ENCODE results near the gene TSC2. TPM values are rescaled to one million over a fixed set of nuclear protein-coding genes. Genes with fewer than 3 reads are reported as not detected.

Gene TSC2
- total and polyA plus RNA-seq, 3 donors from 2014 or later = 136 to 271 (median 222) TPM

DNA sequence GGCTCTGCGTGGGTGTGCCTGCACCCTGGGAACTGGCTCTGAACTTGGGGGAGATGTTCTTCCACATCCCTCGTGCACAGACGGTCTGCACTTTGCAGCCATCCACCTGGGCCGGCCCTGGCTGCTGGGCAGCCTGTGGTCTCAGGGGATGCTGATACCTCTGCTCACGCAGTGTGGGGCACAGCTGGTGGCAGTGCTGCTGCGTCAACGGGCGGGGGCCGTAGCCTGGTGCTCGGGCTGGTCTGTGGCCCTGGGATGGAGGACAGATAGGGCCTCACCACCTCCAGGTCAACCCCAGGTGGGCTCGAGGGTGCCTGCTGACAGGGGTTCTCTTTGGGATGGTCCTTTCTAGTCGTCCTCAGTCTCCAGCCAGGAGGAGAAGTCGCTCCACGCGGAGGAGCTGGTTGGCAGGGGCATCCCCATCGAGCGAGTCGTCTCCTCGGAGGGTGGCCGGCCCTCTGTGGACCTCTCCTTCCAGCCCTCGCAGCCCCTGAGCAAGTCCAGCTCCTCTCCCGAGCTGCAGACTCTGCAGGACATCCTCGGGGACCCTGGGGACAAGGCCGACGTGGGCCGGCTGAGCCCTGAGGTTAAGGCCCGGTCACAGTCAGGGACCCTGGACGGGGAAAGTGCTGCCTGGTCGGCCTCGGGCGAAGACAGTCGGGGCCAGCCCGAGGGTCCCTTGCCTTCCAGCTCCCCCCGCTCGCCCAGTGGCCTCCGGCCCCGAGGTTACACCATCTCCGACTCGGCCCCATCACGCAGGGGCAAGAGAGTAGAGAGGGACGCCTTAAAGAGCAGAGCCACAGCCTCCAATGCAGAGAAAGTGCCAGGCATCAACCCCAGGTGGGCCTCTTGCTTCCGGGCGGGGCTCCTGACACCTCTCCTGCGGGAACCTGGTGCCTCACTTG is 36.3 kb downstream of the TSC2 start:
- Histone ChIP-seq H3K9me3 (no peaks in the 10 kb centered on the region), H3K27me3 (no peaks in the 10 kb centered on the region), H3K4me1 (peaks cover 12% of the 10 kb centered on the region), H3K36me3 (ENCODE audit: low read depth, missing control alignments) (no peaks in the 10 kb centered on the region), H3K27ac (no peak overlapping the region), H3K4me3 (no peak overlapping the region)
- TF ChIP-seq POLR2A (IDR thresholded peaks at IDR 0.05) = no peak
- TF ChIP-seq, protein P1, sequence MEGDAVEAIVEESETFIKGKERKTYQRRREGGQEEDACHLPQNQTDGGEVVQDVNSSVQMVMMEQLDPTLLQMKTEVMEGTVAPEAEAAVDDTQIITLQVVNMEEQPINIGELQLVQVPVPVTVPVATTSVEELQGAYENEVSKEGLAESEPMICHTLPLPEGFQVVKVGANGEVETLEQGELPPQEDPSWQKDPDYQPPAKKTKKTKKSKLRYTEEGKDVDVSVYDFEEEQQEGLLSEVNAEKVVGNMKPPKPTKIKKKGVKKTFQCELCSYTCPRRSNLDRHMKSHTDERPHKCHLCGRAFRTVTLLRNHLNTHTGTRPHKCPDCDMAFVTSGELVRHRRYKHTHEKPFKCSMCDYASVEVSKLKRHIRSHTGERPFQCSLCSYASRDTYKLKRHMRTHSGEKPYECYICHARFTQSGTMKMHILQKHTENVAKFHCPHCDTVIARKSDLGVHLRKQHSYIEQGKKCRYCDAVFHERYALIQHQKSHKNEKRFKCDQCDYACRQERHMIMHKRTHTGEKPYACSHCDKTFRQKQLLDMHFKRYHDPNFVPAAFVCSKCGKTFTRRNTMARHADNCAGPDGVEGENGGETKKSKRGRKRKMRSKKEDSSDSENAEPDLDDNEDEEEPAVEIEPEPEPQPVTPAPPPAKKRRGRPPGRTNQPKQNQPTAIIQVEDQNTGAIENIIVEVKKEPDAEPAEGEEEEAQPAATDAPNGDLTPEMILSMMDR (IDR thresholded peaks at IDR 0.05) = no peak
- intact Hi-C loops (cut with DNase I; ENCODE audit: low total_unique reads) = loop anchor here (10.0 kb wide), 1 partner anchor 59 kb away; the partner anchor contains the start of gene NHERF2
- WGBS, 2 donors = 89 to 91% methylated on average over 13 to 43 of the region's 44 CpGs
- no peak for DNase-seq

DNA sequence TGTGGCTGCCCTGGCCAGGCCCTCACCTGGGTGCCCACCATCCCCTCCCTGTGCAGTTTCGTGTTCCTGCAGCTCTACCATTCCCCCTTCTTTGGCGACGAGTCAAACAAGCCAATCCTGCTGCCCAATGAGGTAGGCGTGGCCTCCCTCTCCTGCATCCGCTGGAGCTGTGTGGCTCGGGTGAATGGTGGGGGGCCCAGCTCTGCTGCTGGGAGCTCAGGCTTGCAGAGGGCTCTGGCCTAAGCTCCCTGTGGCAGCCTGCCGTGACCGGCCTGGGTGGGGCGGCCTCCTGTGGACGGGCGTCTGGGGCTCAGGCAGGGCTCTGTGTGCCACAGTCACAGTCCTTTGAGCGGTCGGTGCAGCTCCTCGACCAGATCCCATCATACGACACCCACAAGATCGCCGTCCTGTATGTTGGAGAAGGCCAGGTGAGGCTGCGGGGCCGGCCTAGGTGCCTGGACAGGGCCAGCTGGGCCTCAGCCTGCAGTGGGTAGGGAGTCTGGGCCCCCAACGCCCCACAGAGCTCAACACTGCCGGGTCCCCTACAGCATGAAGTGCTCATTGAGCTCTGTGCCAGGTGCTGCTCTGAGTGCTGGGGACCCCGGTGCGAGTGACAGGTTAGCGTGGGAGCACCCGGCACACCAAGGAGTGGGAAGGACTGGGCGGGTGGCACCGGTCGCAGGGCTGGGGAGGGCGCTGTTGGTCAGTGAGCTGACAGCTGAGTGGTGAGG is 37.3 kb downstream of the TSC2 start:
- Histone ChIP-seq H3K27ac (no peak overlapping the region), H3K27me3 (no peaks in the 10 kb centered on the region), H3K4me3 (no peak overlapping the region), H3K4me1 (peaks cover 12% of the 10 kb centered on the region), H3K9me3 (no peaks in the 10 kb centered on the region), H3K36me3 (ENCODE audit: low read depth, missing control alignments) (no peaks in the 10 kb centered on the region)
- intact Hi-C loops (cut with DNase I; ENCODE audit: low total_unique reads) = loop anchor here (10.0 kb wide), 1 partner anchor 60 kb away; the partner anchor contains the start of gene NHERF2
- TF ChIP-seq, protein P1 (IDR thresholded peaks at IDR 0.05) = no peak
- no peak for TF ChIP-seq POLR2A (IDR thresholded peaks at IDR 0.05)
- DNase-seq = no peak
- 89 to 97% methylated on average over 11 to 27 of the region's 29 CpGs for WGBS, 2 donors

DNA sequence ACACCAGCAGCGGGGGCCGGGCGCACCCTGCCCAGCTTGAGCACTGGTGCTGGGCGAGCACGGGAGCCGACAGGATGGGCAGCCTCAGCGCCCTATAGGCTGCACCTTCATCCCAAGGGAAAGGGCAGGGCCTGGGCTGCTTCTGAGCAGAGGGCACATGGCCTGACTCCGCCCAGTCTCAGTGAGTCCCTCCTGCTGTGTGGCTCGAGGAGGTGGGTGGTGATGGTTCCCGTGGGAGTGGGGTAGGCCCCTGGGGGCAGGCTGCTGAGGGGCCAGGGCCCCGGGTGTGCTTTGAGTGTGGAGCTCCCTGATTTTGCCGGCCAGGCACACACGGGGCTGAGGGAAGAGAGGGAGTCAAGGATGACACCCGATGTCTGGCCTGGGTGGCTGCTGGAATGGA is 37.9 kb downstream of the TSC2 start:
- Histone ChIP-seq H3K4me1 (peaks cover 12% of the 10 kb centered on the region), H3K27me3 (no peaks in the 10 kb centered on the region), H3K9me3 (no peaks in the 10 kb centered on the region), H3K36me3 (ENCODE audit: low read depth, missing control alignments) (no peaks in the 10 kb centered on the region), H3K27ac (no peak overlapping the region), H3K4me3 (no peak overlapping the region)
- intact Hi-C loops (cut with DNase I; ENCODE audit: low total_unique reads) = loop anchor here (10.0 kb wide), 1 partner anchor 61 kb away; the partner anchor contains the start of gene NHERF2
- TF ChIP-seq POLR2A (IDR thresholded peaks at IDR 0.05) = no peak
- TF ChIP-seq, protein P1 (IDR thresholded peaks at IDR 0.05) = no peak
- no peak for DNase-seq
- 53 to 73% methylated on average over 7 to 14 of the region's 14 CpGs for WGBS, 2 donors

DNA sequence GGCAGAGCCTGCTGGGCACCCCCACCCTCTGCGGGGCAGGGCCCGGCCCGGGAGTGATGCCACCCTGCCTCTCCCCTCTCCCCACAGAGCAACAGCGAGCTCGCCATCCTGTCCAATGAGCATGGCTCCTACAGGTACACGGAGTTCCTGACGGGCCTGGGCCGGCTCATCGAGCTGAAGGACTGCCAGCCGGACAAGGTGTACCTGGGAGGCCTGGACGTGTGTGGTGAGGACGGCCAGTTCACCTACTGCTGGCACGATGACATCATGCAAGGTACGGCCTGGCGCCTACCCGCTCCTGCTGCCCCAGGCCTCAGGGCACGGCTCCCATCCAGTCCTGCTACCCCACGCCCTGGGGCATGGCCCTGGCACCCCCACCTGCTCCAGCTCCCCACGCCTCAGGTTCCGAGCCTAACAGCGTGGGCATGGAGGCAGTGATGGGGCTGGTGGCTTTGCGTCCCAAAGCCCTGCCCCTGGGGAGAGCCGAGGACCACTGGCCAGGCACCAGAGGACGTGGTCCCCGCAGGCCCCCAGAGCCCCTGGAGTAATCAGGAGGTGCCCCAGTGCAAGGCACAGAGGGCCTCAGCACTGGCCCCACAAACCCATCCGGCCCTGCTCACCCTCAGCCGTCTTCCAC is 38.4 kb downstream of the TSC2 start:
- no peak overlapping the region for H3K4me3 ChIP-seq
- no peaks in the 10 kb centered on the region for H3K9me3 ChIP-seq
- no peak for DNase-seq
- H3K27me3 ChIP-seq = no peaks in the 10 kb centered on the region
- no peaks in the 10 kb centered on the region for H3K36me3 ChIP-seq (ENCODE audit: low read depth, missing control alignments)
- no peak overlapping the region for H3K27ac ChIP-seq
- H3K4me1 ChIP-seq = peaks cover 11% of the 10 kb centered on the region
- intact Hi-C loops (cut with DNase I; ENCODE audit: low total_unique reads) = loop anchor here (10.0 kb wide), 1 partner anchor 61 kb away; the partner anchor contains the start of gene NHERF2
- TF ChIP-seq, protein P1 (IDR thresholded peaks at IDR 0.05) = no peak
- no peak for TF ChIP-seq POLR2A (IDR thresholded peaks at IDR 0.05)
- WGBS, 2 donors = 89 to 93% methylated on average over 10 to 22 of the region's 27 CpGs
